A673 (cell line): ENCODE results near the gene ATF3. TPM values are rescaled to one million over a fixed set of nuclear protein-coding genes. Genes with fewer than 3 reads are reported as not detected.

ENCODE experiments used
- BruUV-seq: library from RNA; stranded (reverse); fragments of 400-500 nt; replicated peaks from 2 replicates; lab custom pipeline; 2021; lab: Mats Ljungman, UMichigan
- CTCF ChIA-PET: fragments of 300-600 bp; sonication (Branson Sonifier 250); formaldehyde crosslinking; loops from one replicate; lab custom pipeline; 2022; ENCODE audit warnings: antibody characterized with exemption; lab: Charles Lee
- POLR2A ChIA-PET: fragments of 300-600 bp; sonication (Branson Sonifier 250); formaldehyde crosslinking; loops from one replicate; lab custom pipeline; 2022; ENCODE audit warnings: antibody characterized with exemption; ENCODE audit not compliant: low non-redundant PET; lab: Charles Lee
- DNase-seq: peaks from one replicate; pipeline ENCODE4 v3.0.0-alpha.2; 2015; ENCODE audit warnings: low spot score
- H3K27ac ChIP-seq: fragments of 200-600 bp; sonication (generic); 2 replicates; pipeline ENCODE4 v1.5.1; 2016; ENCODE audit warnings: mixed run types, low read depth, mild to moderate bottlenecking, mixed read lengths, antibody characterized with exemption, low read length; ENCODE audit not compliant: poor library complexity, severe bottlenecking
- H3K27me3 ChIP-seq: fragments of 200-600 bp; sonication (generic); replicated peaks from 2 replicates; pipeline ENCODE4 v1.6.1; 2017; ENCODE audit warnings: mixed run types, low read depth, mild to moderate bottlenecking, mixed read lengths, antibody characterized with exemption, low read length; ENCODE audit not compliant: insufficient read depth, poor library complexity
- H3K36me3 ChIP-seq: fragments of 200-600 bp; sonication (generic); 2 replicates; pipeline ENCODE4 v1.6.1; 2016; ENCODE audit warnings: mixed run types, mild to moderate bottlenecking, mixed read lengths, antibody characterized with exemption, low read length; ENCODE audit not compliant: insufficient read depth, poor library complexity, severe bottlenecking
- H3K4me1 ChIP-seq: fragments of 200-600 bp; sonication (generic); 2 replicates; pipeline ENCODE4 v1.6.1; 2017; ENCODE audit warnings: mixed run types, mild to moderate bottlenecking, mixed read lengths, antibody characterized with exemption, low read length; ENCODE audit not compliant: insufficient read depth, poor library complexity, severe bottlenecking
- H3K4me3 ChIP-seq: fragments of 200-600 bp; sonication (generic); 2 replicates; pipeline ENCODE4 v1.5.1; 2016; ENCODE audit warnings: low read depth, mixed run types, mild to moderate bottlenecking, mixed read lengths, low read length; ENCODE audit not compliant: poor library complexity, severe bottlenecking
- H3K9me3 ChIP-seq: fragments of 200-600 bp; sonication (generic); 2 replicates; pipeline ENCODE4 v1.6.1; 2016; ENCODE audit warnings: mixed run types, low read depth, mild to moderate bottlenecking, mixed read lengths, antibody characterized with exemption, low read length; ENCODE audit not compliant: poor library complexity, severe bottlenecking
- EZH2 ChIP-seq: fragments of 200-600 bp; sonication (generic); IDR thresholded peaks from 2 replicates; pipeline ENCODE4 v1.6.1; 2017; ENCODE audit warnings: borderline replicate concordance, low read depth, mild to moderate bottlenecking, mixed read lengths, antibody characterized with exemption, low read length; ENCODE audit not compliant: poor library complexity, severe bottlenecking
- intact Hi-C: fragments of 100-400 bp; cut with micrococcal nuclease; formaldehyde crosslinking; loops from one replicate; pipeline ENCODE4 v1.10.0; 2022; ENCODE audit not compliant: unreplicated experiment
- total RNA-seq: library from RNA; stranded (reverse); gene quantifications from 2 replicates; pipeline ENCODE4 v1.2.3, GENCODE V29; 2021
- TF ChIP-seq, protein P1 (sequence below): fragments of 300-800, 200-600 bp; sonication (generic); conservative IDR thresholded peaks from 2 replicates; pipeline ENCODE4 v1.5.1; 2017; ENCODE audit warnings: low read depth, mild to moderate bottlenecking, antibody characterized with exemption, low read length, moderate library complexity, mixed read lengths

ATF3 gene
- total RNA-seq, 1 experiment from 2014 or later = 16.0 TPM

DNA sequence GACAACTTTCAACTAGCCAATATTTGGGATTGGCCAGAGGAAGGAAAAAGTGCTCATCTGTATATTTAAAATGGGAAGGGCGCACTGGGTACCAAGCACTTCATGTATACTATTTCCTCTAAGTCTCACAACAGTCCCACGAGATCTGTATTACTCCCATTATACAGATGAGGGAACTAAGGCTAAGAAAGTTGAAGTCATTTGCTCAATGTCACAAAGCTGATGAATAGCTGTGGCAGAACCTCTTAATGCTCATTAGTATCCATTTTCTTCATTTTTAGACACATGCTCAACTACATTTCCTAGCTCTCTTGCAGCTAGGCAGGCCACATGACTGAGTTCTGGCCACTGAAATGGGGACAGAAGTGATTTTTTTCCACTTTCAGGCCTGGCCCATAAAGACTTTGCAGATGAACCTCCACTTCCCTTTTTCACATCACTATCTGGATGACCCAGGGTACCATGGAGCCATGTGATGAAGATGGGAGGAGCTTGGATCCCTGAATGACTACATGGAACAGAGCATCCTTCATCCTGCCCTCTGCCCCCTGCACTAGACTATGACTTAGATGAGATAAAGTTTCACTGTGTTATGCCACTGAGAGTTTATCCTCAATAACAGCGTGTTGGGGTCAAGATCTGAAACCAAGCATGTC lies 31.8 kb downstream of the ATF3 start:
- Histone ChIP-seq H3K27ac (no peak overlapping the region), H3K4me3 (no peak overlapping the region), H3K36me3 (no peaks in the 10 kb centered on the region), H3K4me1 (peaks cover 34% of the 10 kb centered on the region), H3K9me3 (no peaks in the 10 kb centered on the region), H3K27me3 (no peaks in the 10 kb centered on the region)
- TF ChIP-seq, protein P1, sequence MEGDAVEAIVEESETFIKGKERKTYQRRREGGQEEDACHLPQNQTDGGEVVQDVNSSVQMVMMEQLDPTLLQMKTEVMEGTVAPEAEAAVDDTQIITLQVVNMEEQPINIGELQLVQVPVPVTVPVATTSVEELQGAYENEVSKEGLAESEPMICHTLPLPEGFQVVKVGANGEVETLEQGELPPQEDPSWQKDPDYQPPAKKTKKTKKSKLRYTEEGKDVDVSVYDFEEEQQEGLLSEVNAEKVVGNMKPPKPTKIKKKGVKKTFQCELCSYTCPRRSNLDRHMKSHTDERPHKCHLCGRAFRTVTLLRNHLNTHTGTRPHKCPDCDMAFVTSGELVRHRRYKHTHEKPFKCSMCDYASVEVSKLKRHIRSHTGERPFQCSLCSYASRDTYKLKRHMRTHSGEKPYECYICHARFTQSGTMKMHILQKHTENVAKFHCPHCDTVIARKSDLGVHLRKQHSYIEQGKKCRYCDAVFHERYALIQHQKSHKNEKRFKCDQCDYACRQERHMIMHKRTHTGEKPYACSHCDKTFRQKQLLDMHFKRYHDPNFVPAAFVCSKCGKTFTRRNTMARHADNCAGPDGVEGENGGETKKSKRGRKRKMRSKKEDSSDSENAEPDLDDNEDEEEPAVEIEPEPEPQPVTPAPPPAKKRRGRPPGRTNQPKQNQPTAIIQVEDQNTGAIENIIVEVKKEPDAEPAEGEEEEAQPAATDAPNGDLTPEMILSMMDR = no peak
- TF ChIP-seq EZH2 = no peak
- intact Hi-C loops = no loop called here
- CTCF ChIA-PET = no interaction called here
- no peak for DNase-seq
- POLR2A ChIA-PET = interaction anchor here (0.6 kb wide), 1 partner anchor 32 kb away, joined by 4 read pairs; the partner anchor contains the start of gene ATF3
- no TSS peak for BruUV-seq

DNA sequence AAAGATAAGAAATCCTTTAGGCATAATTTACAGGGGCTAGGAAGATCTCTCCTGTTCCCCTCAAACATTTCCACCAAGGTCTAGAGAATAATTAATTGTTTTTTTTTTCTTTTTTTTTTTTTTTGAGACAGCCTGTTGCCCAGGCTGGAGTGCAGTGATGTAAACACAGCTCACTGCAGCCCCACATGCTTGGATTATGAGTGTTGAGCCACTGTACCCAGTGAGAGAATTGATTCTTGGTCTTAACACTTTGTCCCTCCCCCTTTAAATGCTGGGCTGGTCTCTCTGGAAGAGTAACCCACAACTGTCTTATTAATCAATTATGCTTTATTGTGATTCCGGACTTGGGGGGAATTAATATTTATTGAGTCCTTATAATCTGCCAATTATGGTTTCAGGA lies 33.4 kb downstream of the ATF3 start:
- no peaks in the 10 kb centered on the region for H3K36me3 ChIP-seq
- CTCF ChIA-PET = no interaction called here
- no TSS peak for BruUV-seq
- intact Hi-C loops = no loop called here
- no peaks in the 10 kb centered on the region for H3K27me3 ChIP-seq
- H3K4me3 ChIP-seq = no peak overlapping the region
- peaks cover 19% of the 10 kb centered on the region for H3K4me1 ChIP-seq
- TF ChIP-seq, protein P1 = no peak
- no peak for TF ChIP-seq EZH2
- H3K9me3 ChIP-seq = no peaks in the 10 kb centered on the region
- DNase-seq = no peak
- POLR2A ChIA-PET = no interaction called here
- no peak overlapping the region for H3K27ac ChIP-seq

DNA sequence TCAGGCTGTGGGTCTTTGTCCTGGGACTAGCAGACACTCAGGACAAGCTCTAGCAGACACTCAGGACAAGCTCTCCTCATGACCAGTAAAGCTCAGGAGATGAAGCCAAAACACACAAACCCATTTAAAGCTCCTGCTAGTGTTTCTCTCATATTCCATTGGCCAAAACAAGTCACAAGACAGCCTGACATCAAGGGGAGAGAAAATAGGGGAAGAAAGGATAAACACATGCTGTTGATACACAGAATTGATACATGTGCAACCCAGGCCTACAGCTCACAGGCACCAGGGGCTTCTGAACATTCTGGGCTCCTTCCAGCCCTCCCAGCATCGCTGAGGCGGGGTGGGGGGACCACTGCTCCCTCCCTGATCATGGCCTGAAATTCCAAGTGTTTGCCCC lies 35.3 kb downstream of the ATF3 start:
- Histone ChIP-seq H3K9me3 (no peaks in the 10 kb centered on the region), H3K27me3 (no peaks in the 10 kb centered on the region), H3K36me3 (no peaks in the 10 kb centered on the region), H3K27ac (no peak overlapping the region), H3K4me3 (no peak overlapping the region), H3K4me1 (no peaks in the 10 kb centered on the region)
- POLR2A ChIA-PET = no interaction called here
- intact Hi-C loops = no loop called here
- no peak for TF ChIP-seq EZH2
- DNase-seq = no peak
- no TSS peak for BruUV-seq
- CTCF ChIA-PET = interaction anchor here (0.7 kb wide), 1 partner anchor 36 kb away, joined by 3 read pairs; the partner anchor contains the start of gene ATF3
